Right renal pelvis (tissue), 4 donors: Measurements from ENCODE around the gene CIRBP. TPM values are rescaled to one million over a fixed set of nuclear protein-coding genes. Genes with fewer than 3 reads are reported as not detected.

Experiments used
- DNase-seq, 4 donors: peaks; one replicate each; pipeline ENCODE4 v3.0.0-alpha.2; 2013; ENCODE audit warnings: low read depth in 4 of 4, low spot score in 3 of 4, missing footprints in 1 of 4
- polyA plus RNA-seq, 4 donors: library from polyadenylated mRNA; unstranded; fragments of 120-200 nt; gene quantifications; one replicate each; pipeline ENCODE4 v1.2.1, GENCODE V29; 2013; ENCODE audit not compliant: insufficient read length in 4 of 4

Gene CIRBP
- polyA plus RNA-seq, 4 donors: 713 to 749 (median 717) TPM

- DNase-seq: no peak
Measured at GRCh38 chr19:1266129-1266915, 2.8 kb upstream of the CIRBP start.

- DNase-seq: no peak
Measured at GRCh38 chr19:1266916-1267476, 2.1 kb upstream of the CIRBP start.

DNA sequence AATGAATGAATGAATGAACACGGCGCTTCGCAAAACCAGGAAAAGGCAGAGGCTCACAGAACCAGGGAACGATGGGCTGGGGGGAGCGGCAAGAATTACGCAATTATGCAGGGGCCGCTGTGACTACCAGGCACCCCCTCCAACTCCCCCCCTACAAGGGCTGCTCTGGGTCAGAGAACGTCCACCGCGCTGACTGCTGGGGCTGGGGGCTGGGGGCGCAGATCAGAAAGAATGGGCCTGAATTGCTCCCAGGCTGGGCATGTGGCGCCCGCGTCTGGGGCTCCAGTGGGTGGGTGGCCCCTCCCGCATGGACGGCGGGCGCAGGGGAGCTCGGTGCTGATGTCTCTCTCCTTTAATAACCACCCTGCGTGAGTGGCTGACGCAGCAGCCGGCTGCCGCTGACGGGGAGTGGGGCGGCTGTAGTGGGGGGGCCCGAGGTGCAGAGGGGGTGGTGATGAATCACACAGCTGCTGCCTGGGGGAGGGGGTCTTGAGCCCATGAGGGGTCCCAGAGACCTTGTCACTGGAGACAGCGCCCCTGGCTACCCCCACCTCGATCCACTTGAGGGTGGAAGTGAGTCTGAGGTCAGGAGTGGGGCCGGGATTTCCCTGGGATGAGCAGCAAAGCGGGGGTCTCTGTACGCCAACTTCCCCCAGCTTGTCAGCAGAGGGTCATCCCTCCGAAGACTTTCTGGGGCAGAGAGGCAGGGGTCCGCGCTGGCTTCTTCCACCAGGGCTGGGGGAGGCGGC is 1.5 kb upstream of the CIRBP start:
- DNase-seq: no peak

DNA sequence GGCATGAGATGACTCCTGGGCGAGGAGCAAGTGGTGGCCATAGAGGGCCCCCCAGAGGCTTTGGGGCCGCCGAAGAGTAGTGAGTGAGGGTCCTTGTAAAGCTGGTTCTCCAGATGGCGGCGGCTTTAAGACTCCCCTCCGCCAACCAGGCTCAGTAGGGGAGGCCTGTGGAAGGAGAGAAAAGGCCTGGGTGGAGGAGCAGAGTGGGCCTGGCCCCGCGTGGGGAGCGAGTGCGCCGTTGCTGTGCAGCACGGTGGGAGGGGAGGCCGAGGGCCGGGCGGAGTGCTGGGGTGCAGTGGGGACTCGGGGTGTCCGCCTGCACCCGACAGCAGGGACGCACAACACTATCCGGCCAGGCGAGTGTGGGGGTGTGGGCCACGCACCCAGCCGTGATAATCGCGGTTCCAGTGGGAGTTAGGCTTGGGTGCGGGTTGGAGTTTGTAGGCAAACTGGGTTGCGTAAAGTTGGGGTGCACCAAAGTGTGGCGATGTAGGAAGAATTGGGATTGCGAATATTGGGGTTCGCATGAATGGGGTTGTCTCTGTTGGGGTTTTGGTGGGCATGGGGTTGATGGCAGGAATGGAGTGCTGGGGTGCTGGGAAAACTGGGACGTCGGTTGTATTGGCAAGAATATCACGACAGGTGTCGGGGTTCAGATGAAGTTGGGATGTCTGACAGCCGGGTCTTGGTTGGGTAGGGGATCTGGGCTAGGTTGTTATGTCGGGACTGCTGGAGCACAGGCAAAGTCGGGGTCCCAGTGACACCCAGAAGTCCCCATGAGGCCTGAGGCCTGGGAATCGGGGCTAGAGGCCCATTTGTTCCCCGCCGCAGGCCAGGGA is 687 bp upstream of the CIRBP start:
- no peak for DNase-seq

- no peak for DNase-seq
Measured at GRCh38 chr19:1269478-1270212, 513 bp downstream of the CIRBP start.

DNA sequence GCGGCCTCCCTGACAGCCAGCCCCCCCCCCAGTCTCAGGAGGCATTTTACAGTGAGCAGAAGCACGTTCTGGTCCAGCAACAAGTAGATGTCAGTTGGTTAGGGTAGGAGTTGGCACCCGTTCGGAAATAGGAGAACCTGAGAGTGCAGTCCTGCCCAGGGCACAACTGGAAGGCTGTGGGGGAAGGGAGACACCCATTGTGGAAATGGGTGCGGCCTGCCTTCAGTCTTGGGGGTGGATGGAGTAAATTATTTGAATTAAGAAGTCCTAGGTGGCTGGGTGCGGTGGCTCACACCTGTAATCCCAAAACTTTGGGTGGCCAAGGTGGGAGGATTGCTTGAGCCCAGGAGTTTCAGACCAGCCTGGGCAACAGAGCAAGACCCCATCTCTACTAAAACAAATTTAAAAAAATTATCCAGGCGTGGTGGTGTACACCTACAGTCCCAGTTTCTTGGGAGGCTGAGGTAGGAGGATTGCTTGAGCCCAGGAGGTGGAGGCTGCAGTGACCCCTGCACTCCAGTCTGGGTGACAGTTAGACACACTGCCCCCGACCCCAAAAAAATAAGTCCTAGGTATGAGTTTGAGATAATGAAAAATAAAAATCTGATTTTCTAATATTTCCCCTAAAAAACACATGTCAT is 1.2 kb downstream of the CIRBP start:
- no peak for DNase-seq

DNA sequence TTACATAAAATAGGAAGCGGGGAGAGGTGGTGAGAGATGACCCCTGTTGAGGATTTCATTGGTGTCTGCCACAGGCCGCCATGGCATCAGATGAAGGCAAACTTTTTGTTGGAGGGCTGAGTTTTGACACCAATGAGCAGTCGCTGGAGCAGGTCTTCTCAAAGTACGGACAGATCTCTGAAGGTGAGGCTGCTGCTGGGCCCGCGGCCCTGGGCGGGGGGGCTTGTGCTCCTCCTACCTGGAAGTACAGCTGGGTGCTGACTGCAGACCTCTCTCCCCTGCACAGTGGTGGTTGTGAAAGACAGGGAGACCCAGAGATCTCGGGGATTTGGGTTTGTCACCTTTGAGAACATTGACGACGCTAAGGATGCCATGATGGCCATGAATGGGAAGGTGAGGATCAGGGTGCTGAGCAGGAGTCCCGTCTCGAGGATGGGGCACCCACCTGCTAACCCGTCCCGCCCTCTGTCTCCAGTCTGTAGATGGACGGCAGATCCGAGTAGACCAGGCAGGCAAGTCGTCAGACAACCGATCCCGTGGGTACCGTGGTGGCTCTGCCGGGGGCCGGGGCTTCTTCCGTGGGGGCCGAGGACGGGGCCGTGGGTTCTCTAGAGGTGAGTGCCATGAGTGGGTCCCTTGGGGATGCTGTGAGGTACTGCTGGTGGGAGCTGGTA is 1.9 kb downstream of the CIRBP start:
- no peak for DNase-seq

- DNase-seq: no peak
Measured at GRCh38 chr19:1271528-1272422, 2.6 kb downstream of the CIRBP start.

DNA sequence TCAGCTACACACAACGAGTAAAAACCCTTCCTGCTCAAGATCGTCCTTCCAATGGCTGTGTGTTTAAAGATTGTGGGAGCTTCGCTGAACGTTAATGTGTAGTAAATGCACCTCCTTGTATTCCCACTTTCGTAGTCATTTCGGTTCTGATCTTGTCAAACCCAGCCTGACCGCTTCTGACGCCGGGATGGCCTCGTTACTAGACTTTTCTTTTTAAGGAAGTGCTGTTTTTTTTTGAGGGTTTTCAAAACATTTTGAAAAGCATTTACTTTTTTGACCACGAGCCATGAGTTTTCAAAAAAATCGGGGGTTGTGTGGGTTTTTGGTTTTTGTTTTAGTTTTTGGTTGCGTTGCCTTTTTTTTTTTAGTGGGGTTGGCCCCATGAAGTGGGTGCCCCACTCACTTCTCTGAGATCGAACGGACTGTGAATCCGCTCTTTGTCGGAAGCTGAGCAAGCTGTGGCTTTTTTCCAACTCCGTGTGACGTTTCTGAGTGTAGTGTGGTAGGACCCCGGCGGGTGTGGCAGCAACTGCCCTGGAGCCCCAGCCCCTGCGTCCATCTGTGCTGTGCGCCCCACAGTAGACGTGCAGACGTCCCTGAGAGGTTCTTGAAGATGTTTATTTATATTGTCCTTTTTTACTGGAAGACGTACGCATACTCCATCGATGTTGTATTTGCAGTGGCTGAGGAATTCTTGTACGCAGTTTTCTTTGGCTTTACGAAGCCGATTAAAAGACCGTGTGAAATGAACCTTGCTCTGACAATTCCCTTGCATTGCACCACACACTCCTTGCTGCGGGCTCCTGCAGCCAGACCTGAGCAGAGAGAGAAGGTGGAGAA is 3.5 kb downstream of the CIRBP start:
- DNase-seq: no peak

- no peak for DNase-seq
Measured at GRCh38 chr19:1273263-1274041, 4.3 kb downstream of the CIRBP start.

GRCh38 chr19:1274081-1274851 is 5.1 kb downstream of the CIRBP start:
- DNase-seq: no peak

GRCh38 chr19:1274852-1275259 is 5.7 kb downstream of the CIRBP start:
- no peak for DNase-seq

DNA sequence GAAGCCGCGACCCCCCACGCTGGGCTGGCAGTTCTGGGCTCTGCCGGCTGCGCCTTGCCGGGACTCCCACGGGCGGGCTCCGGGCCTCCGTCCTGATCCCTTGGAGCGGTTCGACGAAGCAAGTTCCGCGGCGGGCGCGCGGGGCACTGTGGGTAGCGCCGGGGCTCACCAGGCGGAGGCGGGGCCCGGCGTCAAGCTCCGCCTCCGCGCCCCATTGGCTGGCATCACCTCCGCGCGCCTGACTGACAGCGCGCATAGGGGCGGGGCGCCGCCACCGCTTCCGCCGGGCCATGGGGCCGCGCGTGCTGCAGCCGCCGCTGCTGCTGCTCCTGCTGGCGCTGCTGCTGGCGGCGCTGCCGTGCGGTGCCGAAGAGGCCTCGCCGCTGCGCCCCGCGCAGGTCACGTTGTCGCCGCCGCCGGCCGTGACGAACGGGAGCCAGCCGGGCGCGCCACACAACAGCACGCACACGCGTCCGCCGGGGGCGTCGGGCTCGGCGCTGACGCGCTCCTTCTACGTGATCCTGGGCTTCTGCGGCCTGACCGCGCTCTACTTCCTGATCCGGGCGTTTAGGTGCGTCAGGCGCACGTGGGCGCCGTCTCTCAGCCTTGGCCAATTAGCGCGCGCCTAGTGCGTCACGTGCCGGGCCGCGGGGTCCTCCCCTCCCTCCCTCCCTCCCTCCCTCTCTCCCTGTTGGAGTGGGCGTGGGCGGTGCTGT is 6.3 kb downstream of the CIRBP start, which contains the start of gene FAM174C:
TSS of gene FAM174C (plus strand) at position 271 of the 716 bp plus-strand sequence. CDS start at position 291, 20 bp downstream.
- DNase-seq: peak; percentile 86 to 94 (median 91)

DNA sequence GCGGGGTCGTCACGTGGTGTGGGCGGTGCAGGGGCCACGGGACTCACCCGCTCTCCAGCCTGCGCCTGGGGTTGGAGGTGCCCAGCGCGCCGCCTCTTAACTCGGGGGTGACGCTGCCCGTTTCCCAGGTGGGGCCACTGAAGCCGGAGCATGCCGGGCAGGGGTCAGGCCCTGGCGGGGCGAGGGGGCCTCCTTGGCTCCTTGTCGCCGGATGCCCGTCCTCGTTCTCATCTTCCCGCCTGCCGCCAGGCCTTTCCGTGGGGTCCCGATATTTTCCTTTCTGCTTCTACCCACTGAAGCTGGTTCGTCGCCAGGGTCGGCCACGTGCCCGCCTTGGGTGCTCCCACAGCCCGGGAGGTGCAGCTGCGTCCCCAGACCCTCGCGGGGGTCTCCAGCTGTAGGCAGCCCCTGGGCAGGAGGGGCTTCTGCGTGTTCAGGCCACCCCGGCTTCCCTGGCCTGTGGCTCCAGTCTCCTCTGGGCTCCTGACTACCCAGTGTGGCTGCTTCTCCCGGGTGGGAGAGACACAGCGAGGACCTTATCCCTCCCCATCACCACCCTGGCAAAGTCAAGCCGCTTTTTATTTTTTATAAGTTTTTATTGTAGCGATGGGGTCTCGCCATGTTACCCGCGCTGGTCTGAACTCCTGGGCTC is 7.0 kb downstream of the CIRBP start:
- DNase-seq: no peak
